Measurements from ENCODE around the gene ETV5.

The ETV5 gene

DNA sequence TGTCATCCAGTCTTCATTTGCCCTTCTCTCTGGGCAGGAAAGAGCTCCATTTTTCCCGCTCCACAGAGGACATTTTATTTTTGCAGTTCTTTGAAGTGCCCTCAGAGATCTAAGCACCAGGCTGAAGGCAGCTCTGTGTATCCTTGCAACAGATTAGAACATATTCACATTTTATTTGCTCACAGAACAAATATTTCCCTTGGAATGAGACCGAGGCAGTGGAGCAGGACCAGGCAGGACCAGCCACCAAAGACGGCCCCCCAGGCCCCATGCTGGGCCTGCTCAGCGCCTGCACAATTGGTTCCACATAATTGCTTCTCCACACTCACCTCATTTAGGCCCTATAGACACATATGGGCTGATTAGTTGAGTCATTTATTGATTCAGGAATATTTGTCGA, 15.7 kb upstream of the ETV5 start:
- no peak for DNase-seq (ENCODE audit: low read depth in 4 of 4, low spot score in 1 of 4)

GRCh38 chr3:186123012-186123411, 14.1 kb upstream of the ETV5 start:
- no peak for DNase-seq (ENCODE audit: low read depth in 4 of 4, low spot score in 1 of 4)

GRCh38 chr3:186121968-186122367, 13.1 kb upstream of the ETV5 start:
- DNase-seq (ENCODE audit: low read depth in 4 of 4, low spot score in 1 of 4): no peak

DNA sequence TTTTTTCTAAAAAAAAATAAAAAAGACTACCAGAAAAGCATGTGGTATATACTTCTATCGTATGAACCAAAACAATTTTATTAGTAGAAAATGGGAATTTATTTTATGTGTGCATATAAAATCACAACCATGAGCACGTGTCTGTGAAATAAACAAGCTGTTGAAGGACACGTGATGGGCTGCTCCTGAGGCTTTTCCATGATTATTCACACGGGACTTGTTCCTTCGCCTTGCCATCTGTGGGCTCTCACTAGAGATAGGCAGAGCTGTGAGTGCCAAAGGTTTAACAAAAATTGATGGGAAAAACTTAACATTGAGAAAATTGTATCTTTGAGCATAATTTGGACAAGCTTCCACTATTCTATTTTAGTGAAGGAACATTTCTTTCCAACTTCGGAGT, 12.4 kb upstream of the ETV5 start:
- no peak for DNase-seq (ENCODE audit: low read depth in 4 of 4, low spot score in 1 of 4)

GRCh38 chr3:186119499-186119898, 10.6 kb upstream of the ETV5 start:
- DNase-seq (ENCODE audit: low read depth in 4 of 4, low spot score in 1 of 4): no peak

GRCh38 chr3:186118692-186119091, 9.8 kb upstream of the ETV5 start:
- DNase-seq (ENCODE audit: low read depth in 4 of 4, low spot score in 1 of 4): no peak

DNA sequence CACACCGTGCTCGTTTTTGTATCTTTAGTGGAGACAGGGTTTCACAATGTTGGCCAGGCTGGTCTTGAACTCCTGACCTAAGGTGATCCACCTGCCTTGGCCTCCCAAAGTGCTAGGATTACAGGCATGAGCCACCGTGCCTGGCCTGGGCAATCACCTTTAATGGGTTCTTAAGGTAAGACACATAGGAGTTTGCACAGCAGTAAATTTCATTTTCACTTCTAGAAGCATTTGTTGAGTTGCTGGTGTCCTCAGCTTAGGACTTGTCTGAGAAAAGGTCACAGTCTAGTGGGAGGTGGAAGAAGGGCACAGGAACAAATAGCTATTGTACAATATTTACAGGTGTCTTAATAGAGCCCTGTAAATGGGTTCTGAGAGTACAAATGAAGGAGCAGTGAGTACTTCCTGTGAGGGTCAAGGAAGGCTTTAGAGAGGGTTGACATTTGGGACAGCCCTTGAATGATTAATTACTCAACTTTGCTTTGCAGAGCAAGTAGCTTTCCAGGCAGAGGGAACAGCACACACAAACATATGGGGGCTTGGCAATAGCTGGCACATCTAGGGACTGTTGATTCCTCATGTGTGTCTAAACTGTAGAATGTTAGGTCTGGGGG, 8.7 kb upstream of the ETV5 start:
- DNase-seq (ENCODE audit: low read depth in 4 of 4, low spot score in 1 of 4): no peak

GRCh38 chr3:186115239-186115996, 6.5 kb upstream of the ETV5 start:
- DNase-seq (ENCODE audit: low read depth in 4 of 4, low spot score in 1 of 4): no peak

- no peak for DNase-seq (ENCODE audit: low read depth in 4 of 4, low spot score in 1 of 4)
Observed at GRCh38 chr3:186110975-186111974, 2.4 kb upstream of the ETV5 start.

DNA sequence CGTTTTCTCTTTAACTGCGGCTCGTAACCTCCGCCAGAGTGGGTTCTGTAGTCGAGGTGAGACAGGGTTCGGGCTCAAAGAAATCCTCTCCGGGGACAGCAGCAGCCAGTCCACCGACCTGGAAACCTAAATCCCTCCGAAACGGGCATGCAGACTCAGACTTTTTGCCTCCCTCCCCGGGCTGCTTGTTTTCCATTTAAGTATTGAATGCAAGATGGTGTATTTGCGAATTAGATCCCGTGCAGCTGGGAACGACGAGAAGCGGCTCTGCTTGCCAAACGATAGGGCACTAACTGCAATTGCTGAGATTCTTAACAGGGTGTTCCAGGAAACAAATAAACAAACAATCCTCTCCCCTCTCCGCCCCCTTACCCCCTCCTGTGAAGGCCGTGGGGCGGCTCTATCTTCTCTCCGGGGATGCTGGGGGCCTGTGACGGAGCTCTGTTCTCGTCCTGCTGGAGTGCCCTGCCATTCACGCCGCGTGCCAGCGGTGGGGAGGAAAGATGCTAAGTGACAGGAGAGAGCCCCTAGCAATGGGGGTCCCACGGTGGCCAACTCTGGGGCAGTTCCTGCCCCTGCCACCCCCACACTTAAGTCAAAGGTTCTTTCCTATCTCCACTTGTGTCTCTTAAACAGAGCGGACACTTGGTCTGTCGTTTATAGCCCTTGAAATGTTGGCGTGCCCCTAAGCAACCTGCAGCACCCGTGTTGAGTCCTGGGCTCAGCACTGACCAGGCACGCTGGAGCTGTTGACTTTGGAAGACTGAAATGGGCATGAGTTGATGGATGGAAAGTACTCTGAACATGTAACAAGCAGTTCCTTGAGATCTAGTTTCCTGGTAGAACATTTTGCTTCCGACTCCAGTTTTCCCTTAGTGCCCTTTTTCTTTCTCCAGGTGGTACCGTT, 1.3 kb upstream of the ETV5 start:
- no peak for DNase-seq (ENCODE audit: low read depth in 4 of 4, low spot score in 1 of 4)

GRCh38 chr3:186108106-186108940, 566 bp downstream of the ETV5 start:
- no peak for DNase-seq (ENCODE audit: low read depth in 4 of 4, low spot score in 1 of 4)

- no peak for DNase-seq (ENCODE audit: low read depth in 4 of 4, low spot score in 1 of 4)
Observed at GRCh38 chr3:186107215-186108105, 1.4 kb downstream of the ETV5 start.

GRCh38 chr3:186105543-186105942, 3.3 kb downstream of the ETV5 start:
- no peak for DNase-seq (ENCODE audit: low read depth in 4 of 4, low spot score in 1 of 4)

DNA sequence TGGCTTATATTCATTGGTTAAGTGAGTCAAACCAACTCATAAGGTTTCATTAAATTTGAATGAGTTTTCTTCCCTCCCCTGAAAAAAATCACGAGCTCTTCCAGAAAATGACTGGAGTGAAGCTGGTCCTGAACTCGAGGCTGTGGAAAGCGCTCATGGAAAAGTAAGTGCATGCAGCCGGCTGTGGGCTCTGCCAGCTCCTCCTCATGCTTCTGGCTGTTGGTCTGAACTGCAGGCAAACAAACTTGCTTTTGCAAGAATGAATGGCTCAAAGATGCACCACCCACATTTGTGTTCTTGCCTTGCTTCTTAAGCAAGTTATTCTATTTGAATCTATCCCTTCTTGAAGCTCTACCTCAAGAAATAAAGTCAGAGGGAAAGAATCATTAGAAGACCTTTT, 6.2 kb downstream of the ETV5 start:
- DNase-seq (ENCODE audit: low read depth in 4 of 4, low spot score in 1 of 4): no peak

GRCh38 chr3:186100398-186100797, 8.5 kb downstream of the ETV5 start:
- DNase-seq (ENCODE audit: low read depth in 4 of 4, low spot score in 1 of 4): no peak

- no peak for DNase-seq (ENCODE audit: low read depth in 4 of 4, low spot score in 1 of 4)
Observed at GRCh38 chr3:186099178-186099577, 9.7 kb downstream of the ETV5 start.

DNA sequence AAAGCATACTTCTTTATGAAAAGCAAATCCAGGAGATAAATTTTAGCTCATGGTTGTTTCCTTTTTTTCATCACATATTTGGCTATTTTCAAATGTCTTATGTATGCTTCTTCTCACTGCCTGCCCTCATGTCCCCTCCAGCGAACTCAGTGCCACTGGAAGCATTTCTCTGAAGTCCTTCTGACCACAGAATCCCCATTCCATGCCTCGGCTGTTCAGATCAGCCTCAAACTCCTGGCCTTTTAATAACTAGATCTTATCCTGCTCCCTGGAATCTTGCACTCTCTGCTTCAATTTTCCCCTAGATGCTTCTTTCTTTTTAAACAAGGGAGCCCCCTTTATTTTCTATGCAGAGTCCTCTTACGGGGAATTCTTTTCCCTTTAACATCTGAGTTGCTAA, 10.1 kb downstream of the ETV5 start:
- DNase-seq (ENCODE audit: low read depth in 4 of 4, low spot score in 1 of 4): no peak

DNA sequence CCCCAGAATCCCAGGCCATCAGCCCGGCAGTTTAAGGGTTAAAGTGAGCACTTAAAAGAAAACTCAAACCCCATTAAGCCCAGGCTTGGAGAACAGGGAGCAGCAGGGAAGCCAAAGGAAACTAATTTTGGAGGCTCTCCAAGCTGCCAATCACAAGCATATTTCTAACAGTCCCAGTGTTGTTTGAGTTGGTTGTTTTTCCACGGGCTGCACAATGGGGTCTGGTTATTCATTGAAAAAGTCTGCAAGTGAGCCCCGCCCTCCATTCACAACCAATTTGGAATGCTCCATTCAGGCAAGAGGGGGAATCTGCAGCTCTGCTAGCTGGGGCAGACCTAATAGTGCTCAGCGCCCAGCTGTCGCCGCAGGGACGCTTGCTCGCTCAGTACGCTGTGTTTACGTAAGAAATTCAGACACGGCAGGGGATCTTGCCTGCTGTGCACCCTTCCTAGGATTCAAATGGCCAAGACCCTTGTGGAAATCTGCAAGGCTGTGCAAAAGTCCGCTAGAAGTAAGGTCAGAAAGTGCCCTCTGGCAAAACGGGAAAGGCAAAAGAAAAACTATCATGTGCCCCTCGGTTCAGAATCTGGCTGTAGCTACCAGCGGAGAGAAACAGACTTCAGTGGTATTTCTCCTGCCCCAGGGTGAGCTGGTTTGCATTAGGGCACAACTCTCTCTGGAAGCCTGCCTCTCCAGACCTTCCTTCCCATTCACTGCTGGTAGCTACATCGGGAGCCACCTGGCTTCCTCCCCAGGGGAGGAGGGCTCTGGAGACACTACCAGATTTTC, 11.0 kb downstream of the ETV5 start:
- DNase-seq (ENCODE audit: low read depth in 4 of 4, low spot score in 1 of 4): no peak

Measured in stimulated activated CD4-positive, alpha-beta T cell treated with anti-CD3 and anti-CD28 coated beads, Interleukin-1b, Interleukin-23, amount 100 ng/mL, for 24 hours (primary cell).